IMR-90 (cell line): ENCODE measurements around the gene PPP1R9A. TPM values are rescaled to one million over a fixed set of nuclear protein-coding genes. Genes with fewer than 3 reads are reported as not detected.

Source experiments
- ATAC-seq: fragments of 200-7000 bp; cut with Tn5 transposase; 2 replicates; pipeline ENCODE4 v1.9.1; 2020; ENCODE audit warnings: low read depth, mild to moderate bottlenecking, moderate library complexity
- BruUV-seq: library from RNA; stranded (reverse); fragments of 400-500 nt; replicated peaks from 2 replicates; lab custom pipeline; 2021; lab: Mats Ljungman, UMichigan
- CTCF ChIA-PET: fragments of 300-600 bp; formaldehyde crosslinking; extraction: SDS; loops from one replicate; lab custom pipeline; 2021; ENCODE audit warnings: antibody characterized with exemption; lab: Yijun Ruan, JAX
- POLR2A ChIA-PET: fragments of 300-600 bp; sonication (Branson Sonifier 250); formaldehyde crosslinking; loops from one replicate; lab custom pipeline; 2022; ENCODE audit warnings: antibody characterized with exemption; ENCODE audit not compliant: unreplicated experiment; lab: Charles Lee
- DNase-seq: peaks from one replicate; pipeline ENCODE4 v3.0.0; 2013
- H2AFZ ChIP-seq: replicated peaks from 2 replicates; pipeline ENCODE3; 2013; ENCODE audit warnings: low read length, mild to moderate bottlenecking; ENCODE audit not compliant: poor library complexity
- H2AK5ac ChIP-seq: 2 replicates; pipeline ENCODE4 v1.6.1; 2013; ENCODE audit warnings: low read depth, low read length, inconsistent platforms
- H2AK9ac ChIP-seq: replicated peaks from 2 replicates; pipeline ENCODE3; 2013; ENCODE audit warnings: mild to moderate bottlenecking, low read depth, low read length, moderate library complexity; ENCODE audit not compliant: poor library complexity
- H2BK120ac ChIP-seq: 2 replicates; pipeline ENCODE4 v1.6.1; 2013; ENCODE audit warnings: low read depth, low read length, inconsistent platforms
- H2BK15ac ChIP-seq: 3 replicates; pipeline ENCODE4 v1.6.1; 2013; ENCODE audit warnings: low read depth, low read length, inconsistent platforms
- H2BK20ac ChIP-seq: 2 replicates; pipeline ENCODE4 v1.6.1; 2013; ENCODE audit warnings: low read depth, mild to moderate bottlenecking, inconsistent platforms, low read length, moderate library complexity
- H2BK5ac ChIP-seq: 2 replicates; pipeline ENCODE4 v1.6.1; 2013; ENCODE audit warnings: mild to moderate bottlenecking, low read depth, low read length, inconsistent platforms; ENCODE audit not compliant: poor library complexity, severe bottlenecking
- H3K14ac ChIP-seq: replicated peaks from 2 replicates; pipeline ENCODE4 v1.6.1; 2013; ENCODE audit warnings: low read depth, low read length, inconsistent platforms
- H3K18ac ChIP-seq: 2 replicates; pipeline ENCODE4 v1.6.1; 2013; ENCODE audit warnings: low read depth, low read length, control low read depth
- H3K23ac ChIP-seq: 2 replicates; pipeline ENCODE4 v1.6.1; 2013; ENCODE audit warnings: low read depth, low read length, inconsistent platforms
- H3K27ac ChIP-seq: 2 replicates; pipeline ENCODE4 v1.5.1; 2013; ENCODE audit warnings: mild to moderate bottlenecking, control low read depth, low read length; ENCODE audit not compliant: insufficient read depth
- H3K27me3 ChIP-seq: 2 replicates; pipeline ENCODE4 v1.6.1; 2013; ENCODE audit warnings: low read length; ENCODE audit not compliant: control insufficient read depth, insufficient read depth
- H3K36me3 ChIP-seq: 2 replicates; pipeline ENCODE4 v1.6.1; 2013; ENCODE audit warnings: low read length, mixed read lengths; ENCODE audit not compliant: control insufficient read depth, insufficient read depth
- H3K4ac ChIP-seq: 2 replicates; pipeline ENCODE4 v1.6.1; 2013; ENCODE audit warnings: low read depth, low read length, inconsistent platforms
- H3K4me1 ChIP-seq: 2 replicates; pipeline ENCODE4 v1.6.1; 2013; ENCODE audit warnings: low read length, mixed read lengths; ENCODE audit not compliant: control insufficient read depth, insufficient read depth
- H3K4me2 ChIP-seq: 2 replicates; pipeline ENCODE4 v1.6.1; 2013; ENCODE audit warnings: low read depth, mild to moderate bottlenecking, control low read depth, low read length, moderate library complexity
- H3K4me3 ChIP-seq: 2 replicates; pipeline ENCODE4 v1.5.1; 2013; ENCODE audit warnings: low read depth, mild to moderate bottlenecking, control low read depth, low read length, moderate library complexity; ENCODE audit not compliant: insufficient read depth
- H3K56ac ChIP-seq: 2 replicates; pipeline ENCODE4 v1.6.1; 2013; ENCODE audit warnings: low read length, inconsistent platforms; ENCODE audit not compliant: insufficient read depth; ENCODE audit errors: extremely low read depth
- H3K79me1 ChIP-seq, 2 experiments: 2 replicates each; pipeline ENCODE4 v1.6.1; 2013; ENCODE audit warnings: low read length in 2 of 2, inconsistent platforms in 1 of 2, low read depth in 1 of 2
- H3K9ac ChIP-seq: 2 replicates; pipeline ENCODE4 v1.6.1; 2013; ENCODE audit warnings: low read depth, low read length, control low read depth
- H3K9me1 ChIP-seq: 2 replicates; pipeline ENCODE4 v1.6.1; 2013; ENCODE audit warnings: low read length, inconsistent platforms; ENCODE audit not compliant: insufficient read depth
- H3K9me3 ChIP-seq: 2 replicates; pipeline ENCODE4 v1.6.1; 2013; ENCODE audit warnings: low read length; ENCODE audit not compliant: control insufficient read depth, insufficient read depth
- H4K20me1 ChIP-seq: 2 replicates; pipeline ENCODE4 v1.6.1; 2013; ENCODE audit warnings: low read length, inconsistent platforms; ENCODE audit not compliant: insufficient read depth
- H4K5ac ChIP-seq: 2 replicates; pipeline ENCODE4 v1.6.1; 2013; ENCODE audit warnings: mild to moderate bottlenecking, low read depth, low read length, control low read depth
- H4K8ac ChIP-seq, 2 experiments: 2 replicates each; pipeline ENCODE4 v1.6.1; 2013; ENCODE audit warnings: low read depth in 2 of 2, low read length in 2 of 2, control low read depth in 1 of 2, inconsistent platforms in 1 of 2
- H4K91ac ChIP-seq: 2 replicates; pipeline ENCODE4 v1.6.1; 2013; ENCODE audit warnings: low read depth, low read length, inconsistent platforms; ENCODE audit not compliant: insufficient read depth
- BHLHE40 ChIP-seq: fragments of 150-350 bp; IDR thresholded peaks from 2 replicates; pipeline ENCODE4 v1.6.1; 2016; ENCODE audit warnings: mild to moderate bottlenecking, low read depth, low read length
- CTCF ChIP-seq: conservative IDR thresholded peaks from 2 replicates; pipeline ENCODE4 v1.5.1; 2012; ENCODE audit warnings: mild to moderate bottlenecking, low read depth, low read length, improper control_type of control experiment
- ELK1 ChIP-seq: fragments of 150-350 bp; IDR thresholded peaks from 2 replicates; pipeline ENCODE4 v1.6.1; 2016; ENCODE audit warnings: low read depth, mild to moderate bottlenecking, low read length, moderate library complexity, borderline replicate concordance
- FOS ChIP-seq: fragments of 150-350 bp; IDR thresholded peaks from 2 replicates; pipeline ENCODE4 v1.6.1; 2016; ENCODE audit warnings: low read depth, low read length
- MAFK ChIP-seq: IDR thresholded peaks from 2 replicates; pipeline ENCODE4 v1.6.1; 2012; ENCODE audit warnings: low read depth, low read length, improper control_type of control experiment
- MAZ ChIP-seq: IDR thresholded peaks from 2 replicates; pipeline ENCODE4 v1.6.1; 2012; ENCODE audit warnings: low read depth, mild to moderate bottlenecking, low read length, improper control_type of control experiment, moderate library complexity, borderline replicate concordance
- MXI1 ChIP-seq: IDR thresholded peaks from 2 replicates; pipeline ENCODE4 v1.6.1; 2012; ENCODE audit warnings: low read depth, mild to moderate bottlenecking, low read length, moderate library complexity, borderline replicate concordance
- RAD21 ChIP-seq: IDR thresholded peaks from 2 replicates; pipeline ENCODE4 v1.6.1; 2012; ENCODE audit warnings: low read length, improper control_type of control experiment
- RCOR1 ChIP-seq: IDR thresholded peaks from 2 replicates; pipeline ENCODE4 v1.6.1; 2012; ENCODE audit warnings: mild to moderate bottlenecking, low read length, improper control_type of control experiment; ENCODE audit not compliant: insufficient replicate concordance
- RFX5 ChIP-seq: IDR thresholded peaks from 2 replicates; pipeline ENCODE4 v1.8.0; 2012; ENCODE audit warnings: low read depth, mild to moderate bottlenecking, low read length, moderate library complexity
- SMC3 ChIP-seq: fragments of 150-350 bp; IDR thresholded peaks from 2 replicates; pipeline ENCODE4 v1.6.1; 2016; ENCODE audit warnings: low read depth, mild to moderate bottlenecking, antibody characterized with exemption, low read length, moderate library complexity
- USF2 ChIP-seq: fragments of 150-350 bp; IDR thresholded peaks from 2 replicates; pipeline ENCODE4 v1.6.1; 2017; ENCODE audit warnings: mild to moderate bottlenecking, antibody characterized with exemption, low read length, low read depth
- dilution Hi-C: fragments of 300-500 bp; cut with HindIII; formaldehyde crosslinking; loops from one replicate; pipeline ENCODE4 v1.14.3; 2018; ENCODE audit warnings: low sequenced_read_pairs; ENCODE audit not compliant: unreplicated experiment
- in situ Hi-C: fragments of 300-500 bp; cut with MboI; formaldehyde crosslinking; loops from 3 replicates; pipeline ENCODE4 v1.14.3; 2019; ENCODE audit warnings: low sequenced_read_pairs, inconsistent platforms, mixed read lengths
- intact Hi-C: fragments of 100-400 bp; cut with micrococcal nuclease; formaldehyde crosslinking; loops from 2 replicates; pipeline ENCODE4 v1.10.0; 2022
- polyA plus RNA-seq, 3 experiments: library from polyadenylated mRNA; depleted of rRNA; stranded (reverse); fragments of >200 nt; gene quantifications; 2 replicates each; pipeline ENCODE4 v1.2.3, GENCODE V29; 2012; ENCODE audit warnings: low replicate concordance in 1 of 3
- total RNA-seq: library from RNA; depleted of rRNA; stranded (reverse); fragments of >200 nt; gene quantifications from 2 replicates; pipeline ENCODE4 v1.2.3, GENCODE V29; 2012

Gene PPP1R9A
- total and polyA plus RNA-seq, 2 of the 4 experiments (the other 2 are of a cell fraction) = not detected

- no peak for DNase-seq
- H3K14ac ChIP-seq = no peak overlapping the region
- no peak overlapping the region for H2BK120ac ChIP-seq
- H2AK9ac ChIP-seq = no peak overlapping the region
- TF ChIP-seq USF2 = no peak
- TF ChIP-seq MXI1 = no peak
- no peak for TF ChIP-seq MAZ
- TF ChIP-seq RFX5 = no peak
- TF ChIP-seq RAD21 = no peak
- no peak for TF ChIP-seq CTCF
- no peak for TF ChIP-seq SMC3
- TF ChIP-seq MAFK = no peak
- no peak for TF ChIP-seq RCOR1
- TF ChIP-seq ELK1 = no peak
- no peak for TF ChIP-seq FOS
- TF ChIP-seq BHLHE40 = no peak
- H3K9me3 ChIP-seq = no peaks in the 10 kb centered on the region
- H3K18ac ChIP-seq = no peak overlapping the region
- dilution Hi-C loops = no loop called here
- H3K79me1 ChIP-seq = no peaks in the 10 kb centered on the region
- H2AK5ac ChIP-seq = no peak overlapping the region
- intact Hi-C loops = no loop called here
- H2BK5ac ChIP-seq = no peak overlapping the region
- H2BK20ac ChIP-seq = no peak overlapping the region
- H2BK15ac ChIP-seq = no peak overlapping the region
- in situ Hi-C loops = no loop called here
- H4K8ac ChIP-seq = no peak overlapping the region
- POLR2A ChIA-PET = no interaction called here
- no peak overlapping the region for H2AFZ ChIP-seq
- no peaks in the 10 kb centered on the region for H3K36me3 ChIP-seq
- no peak overlapping the region for H3K4me3 ChIP-seq
- no peak overlapping the region for H3K23ac ChIP-seq
- no peak overlapping the region for H4K5ac ChIP-seq
- no TSS peak for BruUV-seq
- H4K20me1 ChIP-seq = no peaks in the 10 kb centered on the region
- H3K27ac ChIP-seq = no peak overlapping the region
- no peak overlapping the region for H4K91ac ChIP-seq
- peaks cover 18% of the 10 kb centered on the region for H3K27me3 ChIP-seq
- H3K9ac ChIP-seq = no peak overlapping the region
- H3K4ac ChIP-seq = no peak overlapping the region
- H3K4me1 ChIP-seq = no peaks in the 10 kb centered on the region
- no peak overlapping the region for H3K56ac ChIP-seq
- H3K4me2 ChIP-seq = no peak overlapping the region
- CTCF ChIA-PET = no interaction called here
- no peak for ATAC-seq
- no peaks in the 10 kb centered on the region for H3K9me1 ChIP-seq
Measured at GRCh38 chr7:94913391-94913790, 6.0 kb downstream of the PPP1R9A start.
